NB4 (cell line): ENCODE data around the gene PIGQ.

ENCODE experiments used
- CTCF ChIP-seq: IDR thresholded peaks from one replicate; pipeline ENCODE4 v1.5.1; 2012; ENCODE audit warnings: low read depth, low read length
- MAX ChIP-seq: IDR thresholded peaks from 2 replicates; pipeline ENCODE4 v1.6.1; 2011; ENCODE audit warnings: low read depth, low read length
- POLR2A ChIP-seq: IDR thresholded peaks from 2 replicates; pipeline ENCODE4 v1.6.1; 2011; ENCODE audit warnings: mild to moderate bottlenecking; ENCODE audit not compliant: insufficient read length; ENCODE audit errors: extremely low read depth

- TF ChIP-seq CTCF = no peak
- TF ChIP-seq POLR2A = no peak
- TF ChIP-seq MAX = no peak
These were observed 40.7 kb upstream of the PIGQ start for GRCh38 chr16:529012-529575.
